ENCODE data around the gene SAMD15.
"Not testable (repeated sequence)": the region's sequence is repeated elsewhere in the genome, so short reads cannot be mapped to it uniquely, and the experiment has no call there.

SAMD15 gene

DNA sequence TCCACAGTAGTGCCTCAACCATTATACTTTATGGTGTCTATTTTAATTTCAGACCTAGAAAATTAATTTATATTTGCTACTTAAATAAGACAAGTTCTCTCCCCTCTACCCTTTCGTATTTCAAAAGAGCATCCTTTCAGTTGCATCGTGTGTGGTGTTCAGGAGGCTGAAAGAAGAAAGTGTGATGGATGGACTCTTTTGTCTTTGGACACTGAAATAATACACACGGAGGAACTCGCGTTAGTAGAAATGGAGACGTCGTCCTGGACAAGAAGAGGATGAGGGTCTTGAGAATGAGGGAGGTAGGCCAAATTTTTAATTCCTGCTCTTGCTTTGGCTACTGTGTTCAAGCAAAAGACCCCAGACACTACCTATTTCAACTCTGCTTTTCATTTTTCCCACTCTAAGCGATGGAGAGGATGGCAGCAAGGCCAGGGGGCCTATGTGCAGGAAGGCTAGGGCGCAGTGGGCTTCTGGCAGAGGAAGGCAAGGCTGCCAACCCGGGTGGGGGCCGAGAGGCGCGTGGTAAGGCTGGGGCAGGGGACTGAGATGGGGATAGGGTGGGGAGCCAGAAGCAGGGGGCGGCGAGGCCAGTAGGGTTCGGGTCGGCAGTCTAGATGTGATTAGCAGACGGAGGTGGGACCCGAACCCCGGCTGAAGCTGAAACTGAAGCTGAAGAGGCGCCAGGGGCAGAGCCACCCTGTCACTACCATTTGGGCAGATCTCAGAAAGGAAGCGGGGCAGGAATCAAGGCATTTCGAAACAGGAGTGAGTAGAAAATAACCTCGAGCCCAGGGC is 1.0 kb upstream of the SAMD15 start:
- peak; percentile 52 for DNase-seq

DNA sequence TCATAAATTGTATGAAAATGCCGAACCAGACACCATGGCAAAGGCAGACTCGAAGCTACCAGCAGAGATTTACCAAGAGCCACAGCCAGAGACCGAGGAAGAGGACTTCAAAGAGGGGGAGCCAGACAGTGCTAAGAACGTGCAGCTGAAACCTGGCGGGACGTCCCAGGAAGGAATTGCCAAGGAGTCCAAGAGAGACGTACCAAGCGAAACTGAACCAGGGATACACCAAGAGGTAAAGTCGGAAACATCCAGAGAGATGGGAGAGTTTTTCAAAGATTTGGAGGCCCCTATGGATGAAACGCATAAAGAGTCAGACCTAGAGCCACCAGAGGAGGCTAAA is 294 bp downstream of the SAMD15 start:
- DNase-seq, result no peak

DNA sequence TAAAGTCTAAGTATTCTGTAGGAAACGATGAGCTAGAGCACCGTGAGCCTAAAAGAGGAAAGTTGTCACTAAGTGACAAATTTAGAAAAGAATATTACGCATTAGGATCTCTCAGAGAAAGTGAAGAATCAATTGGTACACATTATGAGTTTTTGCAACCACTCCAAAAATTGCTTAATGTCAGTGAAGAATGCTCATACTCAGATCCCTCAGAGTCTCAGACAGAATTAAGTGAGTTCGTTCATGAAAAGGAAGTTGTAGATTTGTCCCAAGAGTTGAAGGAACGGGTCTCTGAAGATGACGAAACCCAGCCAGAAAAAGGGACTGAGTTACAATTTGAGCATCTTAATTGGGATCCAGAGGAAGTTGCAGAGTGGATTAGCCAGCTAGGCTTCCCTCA is 1.5 kb downstream of the SAMD15 start:
- no peak for DNase-seq

DNA sequence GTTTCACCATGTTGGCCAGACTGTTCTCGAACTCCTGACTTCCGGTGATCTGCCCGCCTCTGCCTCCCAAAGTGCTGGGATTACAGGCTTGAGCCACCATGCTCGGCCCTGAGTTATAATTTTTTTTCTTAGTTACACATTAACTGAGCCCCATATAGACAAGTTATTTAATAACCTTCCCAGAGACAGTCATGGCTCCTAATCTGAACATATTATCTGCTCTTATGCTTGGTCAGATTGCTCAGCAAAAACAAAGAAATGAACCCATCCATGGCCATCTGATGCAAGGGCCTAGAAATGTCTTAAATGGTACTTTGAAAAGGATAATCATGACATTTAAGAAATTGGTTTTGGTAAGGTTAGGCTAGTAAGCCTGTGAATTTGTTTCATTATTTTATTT is 13.0 kb downstream of the SAMD15 start:
- no peak for DNase-seq

DNA sequence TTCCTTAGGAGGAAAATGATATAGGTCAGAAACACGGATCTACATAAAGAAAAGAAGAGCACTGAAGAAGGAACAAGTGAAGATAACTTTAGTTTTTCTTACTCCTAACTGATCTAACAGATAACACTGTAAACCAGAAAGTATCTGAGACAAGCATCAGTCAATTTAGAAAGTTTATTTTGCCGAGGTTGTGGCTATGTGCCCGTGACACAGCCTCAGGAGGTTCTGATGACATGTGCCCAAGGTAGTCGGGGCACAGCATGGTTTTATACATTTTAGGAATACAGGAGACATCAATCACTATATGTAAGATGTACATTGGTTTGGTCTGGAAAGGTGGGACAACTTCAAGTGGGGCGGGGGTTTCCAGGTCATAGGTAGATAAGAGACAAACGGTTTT is 23.0 kb downstream of the SAMD15 start:
- no peak for DNase-seq

DNA sequence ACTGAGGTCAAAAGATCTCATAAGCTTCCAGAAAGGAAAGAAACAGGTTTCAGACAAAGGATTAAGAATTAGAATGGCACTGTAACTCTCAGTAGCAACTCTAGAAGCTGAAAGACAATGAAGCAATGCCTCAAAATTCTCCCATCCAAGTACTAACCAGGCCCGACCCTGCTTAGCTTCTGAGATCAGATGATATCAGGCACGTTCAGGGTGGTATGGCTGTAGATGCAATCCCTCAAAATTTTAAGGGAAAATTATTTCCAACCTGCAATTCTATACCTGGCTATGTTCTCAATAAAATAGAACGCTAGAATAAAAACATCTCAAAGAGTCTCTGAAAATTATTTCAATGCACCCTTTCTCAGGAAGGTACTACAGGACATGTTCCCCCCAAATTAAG is 26.6 kb downstream of the SAMD15 start:
- no peak for DNase-seq

DNA sequence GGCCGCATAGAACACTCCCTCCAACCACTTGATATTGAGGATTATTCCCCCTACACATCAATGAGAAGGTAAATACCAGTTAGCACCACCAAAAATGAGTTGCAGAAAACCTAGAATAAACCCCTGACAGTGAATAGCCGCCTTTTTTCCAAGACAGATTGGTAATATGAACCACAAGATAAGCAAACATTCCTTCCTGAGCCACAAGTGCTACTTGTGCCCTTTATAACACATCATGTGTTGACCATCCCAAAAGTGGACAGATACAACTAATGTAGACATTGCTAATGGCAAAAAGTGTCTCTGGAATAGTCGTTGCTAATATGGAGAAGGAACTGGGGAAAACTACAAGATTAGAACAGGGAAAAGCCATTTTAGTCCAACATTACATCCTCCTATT is 28.9 kb downstream of the SAMD15 start:
- DNase-seq, result no peak

DNA sequence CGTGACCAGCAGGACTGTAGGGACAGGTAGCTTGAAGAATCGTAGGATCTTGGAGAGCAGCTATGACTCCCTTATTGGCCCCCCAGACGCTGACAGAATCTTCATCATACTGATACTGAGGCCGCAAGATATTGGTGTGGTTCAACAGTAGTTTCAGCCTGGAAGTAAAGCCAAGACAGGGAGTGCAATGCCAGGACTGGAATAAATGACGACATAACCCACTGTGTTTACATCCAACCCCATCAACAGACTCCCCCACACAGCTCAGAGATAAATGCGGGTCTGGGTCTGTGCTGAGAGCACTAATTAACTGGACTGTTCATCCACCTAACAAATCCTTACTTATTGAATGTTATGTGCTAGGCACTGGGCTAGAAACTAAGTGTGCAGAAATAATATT is 29.5 kb downstream of the SAMD15 start:
- no peak for DNase-seq

DNA sequence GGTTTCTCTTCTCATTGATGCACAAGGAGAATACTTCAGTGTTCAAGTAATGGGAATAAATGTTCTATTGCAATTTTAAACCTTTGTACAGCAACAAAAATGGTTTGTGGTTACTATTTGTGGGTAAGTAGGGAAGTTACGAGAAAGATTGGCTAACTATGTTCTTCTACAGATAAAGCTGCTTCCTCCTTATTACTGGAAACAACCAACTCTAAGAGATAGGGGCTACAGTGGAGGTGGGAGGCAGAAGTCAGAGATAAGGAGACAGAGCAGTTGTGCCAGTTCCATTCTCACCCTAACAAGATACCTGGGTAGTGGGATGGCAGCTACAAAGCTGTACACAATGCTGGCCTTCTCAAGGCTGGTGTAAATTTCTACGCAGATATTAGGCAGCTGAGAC is 30.0 kb downstream of the SAMD15 start:
- DNase-seq, result no peak

DNA sequence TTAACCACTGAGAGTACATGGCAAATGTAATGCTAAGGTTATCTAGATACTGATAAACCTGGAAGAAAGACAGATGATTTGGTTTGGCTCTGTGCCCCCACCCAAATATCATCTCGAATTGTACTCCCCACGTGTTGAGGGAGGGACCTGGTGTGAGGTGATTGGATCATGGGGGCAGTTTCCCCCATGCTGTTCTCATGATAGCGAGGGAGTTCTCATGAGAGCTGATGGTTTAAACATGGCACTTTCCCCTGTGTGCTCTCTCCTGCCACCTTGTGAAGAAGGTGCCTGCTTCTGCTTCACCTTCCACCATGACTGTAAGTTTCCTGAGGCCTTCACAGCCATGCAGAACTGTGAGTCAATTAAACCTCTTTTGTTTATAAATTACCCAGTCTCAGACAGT is 32.0 kb downstream of the SAMD15 start:
- DNase-seq, result peak; percentile 5

DNA sequence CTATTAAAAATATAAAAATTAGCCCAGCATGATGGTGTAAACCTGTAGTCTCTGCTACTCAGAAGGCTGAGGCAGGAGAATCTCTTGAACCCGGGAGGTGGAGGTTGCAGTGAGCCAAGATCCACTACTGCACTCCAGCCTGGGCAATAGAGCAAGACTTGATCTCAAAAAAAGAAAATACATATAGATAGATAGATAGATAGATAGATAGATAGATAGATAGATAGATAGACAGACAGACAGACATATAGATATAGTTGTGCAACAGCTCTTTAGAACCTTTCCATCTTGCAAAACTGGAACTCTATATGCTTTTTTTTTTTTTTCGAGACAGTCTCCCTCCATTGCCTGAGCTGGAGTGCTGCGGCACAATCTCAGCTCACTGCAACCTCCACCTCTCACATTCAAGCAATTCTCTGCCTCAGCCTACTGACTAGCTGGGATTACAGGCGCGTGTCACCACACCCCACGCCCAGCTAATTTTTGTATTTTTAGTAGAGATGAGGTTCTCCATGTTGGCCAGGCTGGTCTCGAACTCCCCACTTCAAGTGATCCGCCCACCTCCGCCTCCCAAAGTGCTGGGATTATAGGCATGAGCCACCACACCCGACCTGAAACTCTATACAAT is 38.3 kb downstream of the SAMD15 start:
- not testable (repeated sequence) for DNase-seq

DNA sequence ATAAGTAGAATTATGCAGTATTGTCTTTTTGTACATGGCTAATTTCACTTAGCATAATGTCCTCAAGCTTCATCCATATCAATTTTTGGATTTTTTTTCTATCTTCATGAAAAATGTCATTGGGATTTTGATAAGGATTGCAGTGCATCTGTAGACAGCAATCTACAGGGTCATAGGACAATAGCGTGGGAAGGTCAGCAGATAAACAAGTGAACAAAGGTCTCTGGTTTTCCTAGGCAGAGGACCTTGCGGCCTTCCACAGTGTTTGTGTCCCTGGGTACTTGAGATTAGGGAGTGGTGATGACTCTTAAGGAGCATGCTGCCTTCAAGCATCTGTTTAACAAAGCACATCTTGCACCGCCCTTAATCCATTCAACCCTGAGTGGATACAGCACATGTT is 38.9 kb downstream of the SAMD15 start:
- DNase-seq, result not testable (repeated sequence)

DNA sequence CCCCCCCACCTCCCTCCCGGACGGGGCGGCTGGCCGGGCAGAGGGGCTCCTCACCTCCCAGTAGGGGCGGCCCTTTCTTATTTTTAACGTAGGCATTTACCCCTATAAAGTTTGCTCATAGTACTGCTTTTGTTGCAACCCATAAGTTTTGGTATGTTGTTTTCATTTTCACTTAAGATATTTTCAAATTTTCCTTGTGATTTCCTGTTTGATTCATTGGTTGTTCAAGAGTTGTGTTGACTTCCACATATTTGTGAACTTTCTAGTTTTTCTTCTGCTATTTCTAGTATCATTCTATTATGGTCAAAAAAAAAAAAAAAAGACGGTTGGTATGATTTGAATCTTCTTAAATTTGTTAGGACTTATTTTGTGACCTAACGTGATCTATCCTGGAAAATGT is 39.7 kb downstream of the SAMD15 start:
- DNase-seq, result no peak

DNA sequence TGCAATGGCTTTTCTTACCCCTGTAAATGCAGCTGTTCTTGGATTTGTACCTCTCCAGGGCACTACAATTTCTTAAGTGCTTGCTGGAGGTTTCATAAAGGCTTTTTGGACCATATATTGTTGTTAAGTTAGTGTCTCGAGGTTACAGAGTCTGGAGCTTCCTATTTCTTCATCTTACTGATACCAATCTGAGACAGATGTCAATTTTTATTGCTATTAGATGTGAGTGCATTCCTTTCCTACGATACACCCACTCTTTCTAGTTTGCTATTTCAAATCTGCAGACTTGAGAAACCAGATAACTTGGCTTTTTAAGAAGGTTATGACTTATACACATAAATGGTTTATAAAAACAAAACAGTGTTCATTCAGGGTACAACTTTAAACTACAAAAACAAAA is 44.0 kb downstream of the SAMD15 start:
- no peak for DNase-seq

DNA sequence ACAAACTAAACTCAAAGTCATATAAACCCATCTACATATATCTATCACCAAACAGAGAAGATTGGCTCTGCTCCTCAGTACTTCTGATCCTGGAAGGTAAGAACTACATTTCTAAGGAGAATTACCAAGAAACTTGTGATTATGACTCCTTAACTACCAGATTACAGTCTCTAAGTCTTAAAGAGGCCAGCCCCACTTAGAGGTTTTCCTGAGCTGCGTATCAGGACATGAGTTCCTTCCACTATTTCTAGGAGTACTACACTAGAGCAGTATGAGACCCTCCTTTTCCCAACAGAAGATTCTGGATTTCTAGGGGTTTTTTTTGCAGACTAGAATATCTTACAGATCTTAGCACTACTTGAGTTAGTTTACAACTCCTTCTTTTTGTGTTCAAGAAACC is 46.2 kb downstream of the SAMD15 start, which contains the start of gene NOXRED1:
Gene NOXRED1, minus strand, starts transcription at position 101 of the 400 bp plus-strand sequence. CDS start 634 bp downstream, outside the sequence.
- DNase-seq, result no peak

DNA sequence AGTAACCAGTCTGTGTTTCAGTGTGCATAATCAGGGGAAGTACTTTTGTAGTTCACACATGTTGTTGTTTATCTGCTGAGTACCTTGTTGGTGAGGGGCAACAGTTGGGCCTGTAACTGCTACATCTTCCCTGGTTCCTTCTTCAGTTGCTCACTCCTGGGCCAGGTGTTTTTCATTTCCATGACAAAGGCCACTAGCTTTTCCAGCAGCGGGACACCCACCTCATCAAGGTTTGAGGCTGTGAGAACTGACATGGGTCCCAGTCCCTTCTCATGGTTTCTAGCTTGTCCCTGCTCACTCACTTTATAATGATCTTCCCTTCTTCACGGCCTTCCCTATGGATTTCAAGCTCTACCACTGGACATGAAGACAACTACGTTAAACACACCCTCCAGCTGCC is 47.7 kb downstream of the SAMD15 start:
- no peak for DNase-seq

DNA sequence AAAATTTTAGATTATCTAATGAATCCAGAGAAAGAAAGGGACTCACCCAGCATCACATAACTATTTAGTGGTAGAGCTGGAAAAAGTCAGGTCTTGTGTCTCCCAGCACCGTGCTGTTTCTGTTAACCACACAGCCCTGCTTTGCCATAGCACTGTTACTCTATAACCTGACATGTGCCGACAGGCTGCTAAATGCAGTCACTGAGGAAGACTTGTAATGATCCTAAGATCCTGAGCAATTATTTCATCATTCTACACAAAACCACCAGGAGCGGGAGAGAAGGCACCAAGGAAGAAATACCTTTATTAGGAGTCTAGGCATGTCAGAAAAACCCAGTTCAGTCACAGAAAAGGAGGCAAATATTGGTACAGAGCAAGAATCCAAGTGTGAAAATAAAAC is 49.2 kb downstream of the SAMD15 start:
- no peak for DNase-seq

DNA sequence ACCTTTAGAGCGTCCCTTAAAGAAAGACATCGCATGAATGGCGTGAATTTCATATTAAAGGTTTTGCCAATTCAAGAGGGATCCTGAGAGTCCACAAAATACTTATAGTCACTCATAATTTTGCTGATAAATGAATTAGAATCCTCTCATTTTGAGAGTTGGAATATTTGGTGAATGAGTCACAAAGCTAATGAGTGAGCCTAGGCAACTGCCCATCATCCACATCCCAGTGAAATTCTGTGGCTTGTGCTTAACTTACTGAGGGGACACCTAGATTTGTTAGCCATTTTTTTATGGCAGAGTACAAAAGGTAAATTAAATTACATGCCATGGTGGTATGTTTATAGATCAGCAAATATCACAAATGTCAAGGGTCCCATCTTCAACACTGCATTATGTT is 58.9 kb downstream of the SAMD15 start:
- DNase-seq, result no peak

DNA sequence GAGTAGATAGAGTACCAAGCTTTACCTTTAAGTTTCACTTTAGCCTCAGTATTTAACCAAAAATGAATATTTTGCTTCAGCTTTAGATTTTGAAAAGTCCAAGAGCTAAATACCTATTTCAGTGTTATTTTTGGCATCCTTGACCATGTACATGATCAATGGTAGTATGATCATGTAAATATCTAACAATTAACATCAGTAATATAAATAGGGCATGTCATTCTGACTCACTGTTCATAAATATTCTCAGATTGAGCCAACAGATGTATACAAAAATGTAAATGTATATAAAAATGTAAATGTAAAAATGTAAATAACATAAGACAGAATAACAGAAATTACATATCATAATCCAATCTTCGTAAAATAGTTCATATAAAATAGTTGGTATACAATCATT is 61.4 kb downstream of the SAMD15 start:
- no peak for DNase-seq

DNA sequence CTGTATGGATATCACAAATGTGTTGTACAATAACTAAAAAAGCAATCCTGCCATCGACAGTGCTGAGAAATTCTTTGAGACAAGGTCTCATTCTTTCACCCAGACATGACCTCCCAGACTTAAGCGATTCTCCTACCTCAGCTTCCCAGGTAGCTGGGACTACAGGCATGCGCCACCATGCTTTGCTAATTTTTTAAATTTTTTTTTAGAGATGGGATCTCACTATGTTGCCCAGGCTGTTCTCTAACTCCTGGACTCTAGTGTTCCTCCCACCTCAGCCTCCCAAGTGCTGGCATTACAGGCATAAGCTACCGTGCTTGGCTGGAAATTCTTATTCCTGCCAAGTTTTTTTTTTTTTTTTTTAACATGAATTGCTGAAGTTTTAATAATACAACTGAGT is 62.7 kb downstream of the SAMD15 start:
- DNase-seq, result no peak
